HEK293 (cell line): Measurements from ENCODE around the gene CXCL1.

Experiments
- CTCF ChIA-PET: fragments of 350-600 bp; formaldehyde crosslinking; extraction: SDS; loops from one replicate; lab custom pipeline; 2021; ENCODE audit warnings: antibody characterized with exemption; lab: Yijun Ruan, JAX
- POLR2A ChIA-PET: fragments of 300-600 bp; formaldehyde crosslinking; extraction: SDS; loops from one replicate; lab custom pipeline; 2020; ENCODE audit warnings: antibody characterized with exemption, inconsistent platforms; lab: Yijun Ruan, JAX
- H3K27ac ChIP-seq: fragments of 200-500 bp; sonication (Bioruptor generic); 2 replicates; pipeline ENCODE4 v1.5.1; 2014; ENCODE audit warnings: low read depth, low read length, control low read depth, inconsistent platforms; ENCODE audit errors: extremely low read depth
- H3K36me3 ChIP-seq, 2 experiments: fragments of 200-500 bp in 1 of 2; sonication (Bioruptor generic) in 1 of 2; 1 replicate in 1 of 2; 2 replicates in 1 of 2; pipeline ENCODE4 v1.5.1; 2014 to 2017; ENCODE audit warnings: inconsistent platforms in 2 of 2, low read length in 2 of 2; ENCODE audit not compliant: control insufficient read depth in 2 of 2, insufficient read depth in 1 of 2
- H3K4me1 ChIP-seq: fragments of 200-500 bp; sonication (Bioruptor generic); 2 replicates; pipeline ENCODE4 v1.5.1; 2014; ENCODE audit warnings: mild to moderate bottlenecking, low read length, inconsistent platforms; ENCODE audit not compliant: control insufficient read depth, insufficient read depth
- H3K4me3 ChIP-seq: 2 replicates; pipeline ENCODE4 v1.5.1; 2011; ENCODE audit warnings: low read depth, mild to moderate bottlenecking, control low read depth, low read length, moderate library complexity
- H3K9me3 ChIP-seq: fragments of 200-500 bp; sonication (Bioruptor generic); 2 replicates; pipeline ENCODE4 v1.5.1; 2014; ENCODE audit warnings: low read depth, low read length, inconsistent platforms; ENCODE audit not compliant: control insufficient read depth, insufficient read depth
- BCL11B ChIP-seq: fragments of 450-650 bp; formaldehyde crosslinking; IDR thresholded peaks from 2 replicates; pipeline ENCODE4 v1.5.1; 2016; ENCODE audit warnings: low read depth, missing biosample characterization, missing genetic modification characterization
- HOXC10 ChIP-seq: sonication (generic); formaldehyde crosslinking; IDR thresholded peaks from 2 replicates; pipeline ENCODE4 v1.8.1; 2023; ENCODE audit warnings: mild to moderate bottlenecking, missing genetic modification reagents
- MYNN ChIP-seq: fragments of 450-650 bp; formaldehyde crosslinking; IDR thresholded peaks from 2 replicates; pipeline ENCODE4 v1.5.1; 2016; ENCODE audit warnings: missing biosample characterization, missing genetic modification characterization, borderline replicate concordance
- PRDM1 ChIP-seq: fragments of 450-650 bp; formaldehyde crosslinking; IDR thresholded peaks from 2 replicates; pipeline ENCODE4; 2016; ENCODE audit warnings: missing biosample characterization, missing genetic modification characterization
- RBAK ChIP-seq: fragments of 450-650 bp; formaldehyde crosslinking; IDR thresholded peaks from 2 replicates; pipeline ENCODE4 v1.5.1; 2016; ENCODE audit warnings: missing biosample characterization, missing genetic modification characterization
- ZNF114 ChIP-seq: fragments of 450-650 bp; formaldehyde crosslinking; IDR thresholded peaks from 2 replicates; pipeline ENCODE4 v1.5.0; 2017; ENCODE audit warnings: missing biosample characterization, missing genetic modification characterization
- ZNF132 ChIP-seq: fragments of 450-650 bp; formaldehyde crosslinking; IDR thresholded peaks from 2 replicates; pipeline ENCODE4 v1.5.1; 2017; ENCODE audit warnings: missing biosample characterization, missing genetic modification characterization, borderline replicate concordance
- ZNF324 ChIP-seq: fragments of 450-650 bp; formaldehyde crosslinking; IDR thresholded peaks from 2 replicates; pipeline ENCODE4 v1.5.1; 2016; ENCODE audit warnings: missing biosample characterization, missing genetic modification characterization
- ZNF341 ChIP-seq: fragments of 450-650 bp; formaldehyde crosslinking; IDR thresholded peaks from 2 replicates; pipeline ENCODE4; 2016; ENCODE audit warnings: low read depth, missing biosample characterization, missing genetic modification characterization
- ZNF350 ChIP-seq: fragments of 450-650 bp; formaldehyde crosslinking; IDR thresholded peaks from 2 replicates; pipeline ENCODE4 v1.5.0; 2017; ENCODE audit warnings: missing biosample characterization, mild to moderate bottlenecking, missing genetic modification characterization
- ZNF354C ChIP-seq: fragments of 450-650 bp; formaldehyde crosslinking; IDR thresholded peaks from 2 replicates; pipeline ENCODE4 v1.5.1; 2016; ENCODE audit warnings: missing biosample characterization, missing genetic modification characterization, low read depth, borderline replicate concordance
- ZNF391 ChIP-seq: fragments of 450-650 bp; formaldehyde crosslinking; IDR thresholded peaks from 2 replicates; pipeline ENCODE4 v1.5.1; 2016; ENCODE audit warnings: low read depth, missing biosample characterization, missing genetic modification characterization, borderline replicate concordance
- ZNF48 ChIP-seq: fragments of 450-650 bp; formaldehyde crosslinking; IDR thresholded peaks from 2 replicates; pipeline ENCODE4 v1.5.1; 2016; ENCODE audit warnings: missing biosample characterization, missing genetic modification characterization
- ZNF548 ChIP-seq: fragments of 450-650 bp; formaldehyde crosslinking; IDR thresholded peaks from 2 replicates; pipeline ENCODE4 v1.5.1; 2016; ENCODE audit warnings: missing biosample characterization, missing genetic modification characterization
- ZNF549 ChIP-seq: fragments of 450-650 bp; IDR thresholded peaks from 2 replicates; pipeline ENCODE4 v1.5.1; 2018; ENCODE audit warnings: missing biosample characterization, missing genetic modification characterization, mild to moderate bottlenecking, inconsistent platforms, moderate library complexity
- ZNF600 ChIP-seq: fragments of 450-650 bp; formaldehyde crosslinking; IDR thresholded peaks from 2 replicates; pipeline ENCODE4 v1.5.1; 2016; ENCODE audit warnings: missing biosample characterization, missing genetic modification characterization
- ZNF610 ChIP-seq: fragments of 450-650 bp; formaldehyde crosslinking; IDR thresholded peaks from 2 replicates; pipeline ENCODE4 v1.5.1; 2016; ENCODE audit warnings: missing biosample characterization, missing genetic modification characterization, borderline replicate concordance
- ZNF629 ChIP-seq: fragments of 450-650 bp; formaldehyde crosslinking; IDR thresholded peaks from 2 replicates; pipeline ENCODE4 v1.5.1; 2017; ENCODE audit warnings: missing biosample characterization, missing genetic modification characterization
- ZNF654 ChIP-seq: fragments of 450-650 bp; formaldehyde crosslinking; IDR thresholded peaks from 2 replicates; pipeline ENCODE4 v1.5.1; 2016; ENCODE audit warnings: low read depth, missing biosample characterization, missing genetic modification characterization
- ZSCAN23 ChIP-seq: fragments of 450-650 bp; formaldehyde crosslinking; IDR thresholded peaks from 2 replicates; pipeline ENCODE4 v1.5.1; 2016; ENCODE audit warnings: missing biosample characterization, missing genetic modification characterization
- TF ChIP-seq, protein P1 (sequence below): fragments of 450-650 bp; formaldehyde crosslinking; IDR thresholded peaks from 2 replicates; pipeline ENCODE4 v1.5.1; 2016; ENCODE audit warnings: missing biosample characterization, missing genetic modification characterization
- TF ChIP-seq, protein P2 (sequence below): fragments of 450-650 bp; formaldehyde crosslinking; IDR thresholded peaks from 2 replicates; pipeline ENCODE4 v1.5.1; 2017; ENCODE audit warnings: missing biosample characterization, missing genetic modification characterization
- TF ChIP-seq, protein P3 (sequence below): fragments of 450-650 bp; formaldehyde crosslinking; IDR thresholded peaks from 2 replicates; pipeline ENCODE4 v1.5.1; 2016; ENCODE audit warnings: missing biosample characterization, missing genetic modification characterization
- TF ChIP-seq, protein P4 (sequence below): fragments of 450-650 bp; formaldehyde crosslinking; IDR thresholded peaks from 2 replicates; pipeline ENCODE4 v1.5.1; 2016; ENCODE audit warnings: missing biosample characterization, missing genetic modification characterization

CXCL1 gene

DNA sequence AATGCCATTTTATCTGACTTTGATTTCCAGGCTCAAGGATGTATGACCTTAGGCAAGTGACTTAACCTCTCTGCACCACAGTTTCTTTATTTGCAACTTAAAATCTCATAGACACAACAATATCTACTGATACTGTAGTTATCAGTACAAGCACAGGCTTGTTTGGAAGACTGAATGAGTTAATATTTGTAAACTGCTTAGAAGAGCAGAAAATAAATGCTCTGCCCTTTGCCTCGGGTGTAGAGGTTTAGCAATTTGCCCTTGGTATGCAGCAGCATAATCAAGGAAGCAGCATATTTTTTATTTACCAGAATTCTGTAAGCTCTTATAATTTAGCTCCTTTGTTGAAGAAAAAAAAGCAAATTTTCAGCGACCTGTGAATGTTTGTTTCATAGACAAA lies 2.9 kb upstream of the CXCL1 start:
- ChIA-PET POLR2A (no interaction called here), CTCF (interaction anchor here (0.7 to 2.1 kb wide), 2 partner anchors 63 to 203 kb away, joined by 3 to 10 read pairs; no protein-coding TSS in a partner anchor)
- TF ChIP-seq ZNF324 (tag by site-specific recombination) (no peak), BCL11B (tag by site-specific recombination) (no peak), ZNF341 (tag by site-specific recombination) (no peak), ZSCAN23 (no peak), ZNF629 (tag by site-specific recombination) (no peak), ZNF114 (tag by site-specific recombination) (no peak), ZNF132 (tag by site-specific recombination) (no peak), ZNF610 (no peak), MYNN (tag by site-specific recombination) (no peak), HOXC10 (no peak)
- TF ChIP-seq, protein P1, sequence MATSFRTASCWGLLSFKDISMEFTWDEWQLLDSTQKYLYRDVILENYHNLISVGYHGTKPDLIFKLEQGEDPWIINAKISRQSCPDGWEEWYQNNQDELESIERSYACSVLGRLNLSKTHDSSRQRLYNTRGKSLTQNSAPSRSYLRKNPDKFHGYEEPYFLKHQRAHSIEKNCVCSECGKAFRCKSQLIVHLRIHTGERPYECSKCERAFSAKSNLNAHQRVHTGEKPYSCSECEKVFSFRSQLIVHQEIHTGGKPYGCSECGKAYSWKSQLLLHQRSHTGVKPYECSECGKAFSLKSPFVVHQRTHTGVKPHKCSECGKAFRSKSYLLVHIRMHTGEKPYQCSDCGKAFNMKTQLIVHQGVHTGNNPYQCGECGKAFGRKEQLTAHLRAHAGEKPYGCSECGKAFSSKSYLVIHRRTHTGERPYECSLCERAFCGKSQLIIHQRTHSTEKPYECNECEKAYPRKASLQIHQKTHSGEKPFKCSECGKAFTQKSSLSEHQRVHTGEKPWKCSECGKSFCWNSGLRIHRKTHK (tag by site-specific recombination): no peak
- TF ChIP-seq, protein P2, sequence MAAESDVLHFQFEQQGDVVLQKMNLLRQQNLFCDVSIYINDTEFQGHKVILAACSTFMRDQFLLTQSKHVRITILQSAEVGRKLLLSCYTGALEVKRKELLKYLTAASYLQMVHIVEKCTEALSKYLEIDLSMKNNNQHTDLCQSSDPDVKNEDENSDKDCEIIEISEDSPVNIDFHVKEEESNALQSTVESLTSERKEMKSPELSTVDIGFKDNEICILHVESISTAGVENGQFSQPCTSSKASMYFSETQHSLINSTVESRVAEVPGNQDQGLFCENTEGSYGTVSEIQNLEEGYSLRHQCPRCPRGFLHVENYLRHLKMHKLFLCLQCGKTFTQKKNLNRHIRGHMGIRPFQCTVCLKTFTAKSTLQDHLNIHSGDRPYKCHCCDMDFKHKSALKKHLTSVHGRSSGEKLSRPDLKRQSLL: no peak
- Histone ChIP-seq H3K4me1 (no peaks in the 10 kb centered on the region), H3K9me3 (no peaks in the 10 kb centered on the region), H3K4me3 (no peak overlapping the region), H3K36me3 (no peaks in the 10 kb centered on the region), H3K27ac (no peak overlapping the region)

DNA sequence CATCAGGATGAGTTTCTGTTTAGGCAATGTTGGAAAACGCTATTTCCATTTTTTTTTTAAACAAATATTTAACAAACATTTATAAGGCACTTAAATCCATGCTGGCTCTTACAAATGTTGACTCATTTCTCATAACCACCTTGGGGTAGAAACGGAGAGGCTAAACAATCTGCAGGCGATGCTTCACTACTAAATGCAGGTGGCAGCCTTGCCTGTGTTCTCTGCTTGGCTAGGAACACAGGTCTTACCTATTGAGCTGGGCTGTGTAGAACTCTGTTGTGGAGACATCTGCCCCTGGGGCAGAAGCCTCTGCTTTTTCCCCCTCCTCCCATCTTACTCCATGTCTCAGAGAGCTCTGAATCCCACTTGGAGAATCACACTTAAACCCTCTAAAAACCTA lies 1.4 kb upstream of the CXCL1 start:
- Histone ChIP-seq H3K4me1 (no peaks in the 10 kb centered on the region), H3K36me3 (no peaks in the 10 kb centered on the region), H3K4me3 (no peak overlapping the region), H3K9me3 (no peaks in the 10 kb centered on the region), H3K27ac (no peak overlapping the region)
- ChIA-PET CTCF (interaction anchor here (0.7 to 1.0 kb wide), 5 partner anchors 22 to 55 kb away, joined by 3 to 5 read pairs (median 4); no protein-coding TSS in a partner anchor), POLR2A (no interaction called here)
- TF ChIP-seq, protein P3, sequence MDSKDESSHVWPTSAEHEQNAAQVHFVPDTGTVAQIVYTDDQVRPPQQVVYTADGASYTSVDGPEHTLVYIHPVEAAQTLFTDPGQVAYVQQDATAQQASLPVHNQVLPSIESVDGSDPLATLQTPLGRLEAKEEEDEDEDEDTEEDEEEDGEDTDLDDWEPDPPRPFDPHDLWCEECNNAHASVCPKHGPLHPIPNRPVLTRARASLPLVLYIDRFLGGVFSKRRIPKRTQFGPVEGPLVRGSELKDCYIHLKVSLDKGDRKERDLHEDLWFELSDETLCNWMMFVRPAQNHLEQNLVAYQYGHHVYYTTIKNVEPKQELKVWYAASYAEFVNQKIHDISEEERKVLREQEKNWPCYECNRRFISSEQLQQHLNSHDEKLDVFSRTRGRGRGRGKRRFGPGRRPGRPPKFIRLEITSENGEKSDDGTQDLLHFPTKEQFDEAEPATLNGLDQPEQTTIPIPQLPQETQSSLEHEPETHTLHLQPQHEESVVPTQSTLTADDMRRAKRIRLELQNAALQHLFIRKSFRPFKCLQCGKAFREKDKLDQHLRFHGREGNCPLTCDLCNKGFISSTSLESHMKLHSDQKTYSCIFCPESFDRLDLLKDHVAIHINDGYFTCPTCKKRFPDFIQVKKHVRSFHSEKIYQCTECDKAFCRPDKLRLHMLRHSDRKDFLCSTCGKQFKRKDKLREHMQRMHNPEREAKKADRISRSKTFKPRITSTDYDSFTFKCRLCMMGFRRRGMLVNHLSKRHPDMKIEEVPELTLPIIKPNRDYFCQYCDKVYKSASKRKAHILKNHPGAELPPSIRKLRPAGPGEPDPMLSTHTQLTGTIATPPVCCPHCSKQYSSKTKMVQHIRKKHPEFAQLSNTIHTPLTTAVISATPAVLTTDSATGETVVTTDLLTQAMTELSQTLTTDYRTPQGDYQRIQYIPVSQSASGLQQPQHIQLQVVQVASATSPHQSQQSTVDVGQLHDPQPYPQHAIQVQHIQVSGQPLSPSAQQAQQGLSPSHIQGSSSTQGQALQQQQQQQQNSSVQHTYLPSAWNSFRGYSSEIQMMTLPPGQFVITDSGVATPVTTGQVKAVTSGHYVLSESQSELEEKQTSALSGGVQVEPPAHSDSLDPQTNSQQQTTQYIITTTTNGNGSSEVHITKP: no peak
- TF ChIP-seq RBAK (tag by site-specific recombination) (no peak), ZNF391 (no peak), ZNF549 (tag by site-specific recombination) (no peak), ZNF48 (tag by site-specific recombination) (no peak), PRDM1 (tag by site-specific recombination) (no peak), ZNF600 (tag by site-specific recombination) (no peak), ZNF350 (tag by site-specific recombination) (no peak), ZNF354C (tag by site-specific recombination) (no peak), ZNF548 (no peak), ZNF654 (tag by site-specific recombination) (no peak)
- TF ChIP-seq, protein P4, sequence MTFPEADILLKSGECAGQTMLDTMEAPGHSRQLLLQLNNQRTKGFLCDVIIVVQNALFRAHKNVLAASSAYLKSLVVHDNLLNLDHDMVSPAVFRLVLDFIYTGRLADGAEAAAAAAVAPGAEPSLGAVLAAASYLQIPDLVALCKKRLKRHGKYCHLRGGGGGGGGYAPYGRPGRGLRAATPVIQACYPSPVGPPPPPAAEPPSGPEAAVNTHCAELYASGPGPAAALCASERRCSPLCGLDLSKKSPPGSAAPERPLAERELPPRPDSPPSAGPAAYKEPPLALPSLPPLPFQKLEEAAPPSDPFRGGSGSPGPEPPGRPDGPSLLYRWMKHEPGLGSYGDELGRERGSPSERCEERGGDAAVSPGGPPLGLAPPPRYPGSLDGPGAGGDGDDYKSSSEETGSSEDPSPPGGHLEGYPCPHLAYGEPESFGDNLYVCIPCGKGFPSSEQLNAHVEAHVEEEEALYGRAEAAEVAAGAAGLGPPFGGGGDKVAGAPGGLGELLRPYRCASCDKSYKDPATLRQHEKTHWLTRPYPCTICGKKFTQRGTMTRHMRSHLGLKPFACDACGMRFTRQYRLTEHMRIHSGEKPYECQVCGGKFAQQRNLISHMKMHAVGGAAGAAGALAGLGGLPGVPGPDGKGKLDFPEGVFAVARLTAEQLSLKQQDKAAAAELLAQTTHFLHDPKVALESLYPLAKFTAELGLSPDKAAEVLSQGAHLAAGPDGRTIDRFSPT (tag by site-specific recombination): no peak
- TF ChIP-seq, protein P2: no peak
